H1 (cell line): ENCODE results near the gene MAP3K3. TPM values are rescaled to one million over a fixed set of nuclear protein-coding genes. Genes with fewer than 3 reads are reported as not detected.

ENCODE experiments used
- EGR1 ChIP-seq: IDR thresholded peaks from 2 replicates; pipeline ENCODE4 v1.6.1; 2011; ENCODE audit warnings: low read depth, low read length, borderline replicate concordance
- polyA plus RNA-seq, 7 experiments: library from polyadenylated mRNA; depleted of rRNA in 3 of 7; stranded (reverse) in 5 of 7; unstranded in 2 of 7; fragments of >200 nt in 5 of 7; fragments of 200-250 nt in 2 of 7; gene quantifications; 1 replicate in 5 of 7; 2 replicates in 1 of 7; 4 replicates in 1 of 7; pipeline versions ENCODE4 v1.2.1 to v1.2.3, GENCODE V29; 2011 to 2013; ENCODE audit warnings: missing spikeins in 2 of 7, mixed read lengths in 2 of 7
- total RNA-seq: library from RNA; stranded (reverse); fragmentation: NEBNext Ultra II Directional; extraction: Animal tissue kit (Norgen Biotek cat#: 25700); gene quantifications from 2 replicates; pipeline ENCODE4 v1.2.1, GENCODE V29; 2021

The MAP3K3 gene
- total and polyA plus RNA-seq, 2 of the 8 experiments (the other 6 are each of a cell fraction or from before 2014, with no cell fraction given), result 10.3 to 21.0 TPM

DNA sequence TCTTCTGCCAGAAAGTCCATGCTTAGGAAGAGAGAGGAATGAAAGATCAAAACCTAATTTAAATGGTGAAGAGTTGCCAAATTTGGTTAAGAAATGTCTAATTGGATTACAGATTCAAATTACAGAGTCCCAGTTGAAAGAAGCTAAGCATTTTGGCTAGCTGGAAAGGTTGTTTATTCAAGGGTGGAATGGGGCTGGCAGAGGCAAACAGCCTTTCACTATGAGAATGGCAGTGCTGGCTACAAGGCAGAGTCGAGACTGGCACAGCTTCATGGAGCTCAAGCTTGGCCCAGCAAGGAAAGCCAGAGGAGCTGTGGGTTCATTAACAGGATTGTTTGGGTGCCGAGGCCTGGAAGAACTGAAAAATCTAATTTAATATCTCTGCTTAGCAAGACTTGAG, 13.6 kb downstream of the MAP3K3 start (continued):
- TF ChIP-seq EGR1, result no peak
